H9 (cell line): ENCODE data around the gene HUS1B. TPM values are rescaled to one million over a fixed set of nuclear protein-coding genes. Genes with fewer than 3 reads are reported as not detected.

Experiments used
- DNase-seq: peaks from one replicate; pipeline ENCODE4 v3.0.0-alpha.2; 2017
- H2AFZ ChIP-seq: one replicate; pipeline ENCODE4 v1.6.1; 2013; ENCODE audit warnings: mild to moderate bottlenecking, low read length, control low read depth, moderate library complexity
- H2AK5ac ChIP-seq: 2 replicates; pipeline ENCODE4 v1.6.1; 2013; ENCODE audit warnings: low read length, control low read depth, mixed read lengths; ENCODE audit not compliant: insufficient read length
- H2BK120ac ChIP-seq: one replicate; pipeline ENCODE4 v1.6.1; 2013; ENCODE audit warnings: low read depth, mild to moderate bottlenecking, low read length, control low read depth, inconsistent platforms; ENCODE audit not compliant: poor library complexity, severe bottlenecking
- H2BK12ac ChIP-seq: 2 replicates; pipeline ENCODE4 v1.6.1; 2013; ENCODE audit warnings: low read length, control low read depth, mixed read lengths, low read depth; ENCODE audit not compliant: insufficient read length
- H2BK15ac ChIP-seq: 2 replicates; pipeline ENCODE4 v1.6.1; 2013; ENCODE audit warnings: low read depth, low read length, control low read depth
- H2BK20ac ChIP-seq: one replicate; pipeline ENCODE4 v1.6.1; 2013; ENCODE audit warnings: low read depth, mild to moderate bottlenecking, low read length, control low read depth, inconsistent platforms; ENCODE audit not compliant: poor library complexity, severe bottlenecking
- H2BK5ac ChIP-seq: 2 replicates; pipeline ENCODE4 v1.6.1; 2013; ENCODE audit warnings: low read length, control low read depth, mixed read lengths; ENCODE audit not compliant: insufficient read length
- H3K14ac ChIP-seq: 2 replicates; pipeline ENCODE4 v1.6.1; 2013; ENCODE audit warnings: low read length, control low read depth; ENCODE audit not compliant: insufficient read depth
- H3K18ac ChIP-seq: 2 replicates; pipeline ENCODE4 v1.6.1; 2013; ENCODE audit warnings: low read depth, mild to moderate bottlenecking, mixed read lengths, low read length, control low read depth; ENCODE audit not compliant: insufficient read length
- H3K23ac ChIP-seq: 2 replicates; pipeline ENCODE4 v1.6.1; 2013; ENCODE audit warnings: low read length, control low read depth, mixed read lengths, low read depth; ENCODE audit not compliant: insufficient read length
- H3K23me2 ChIP-seq: 2 replicates; pipeline ENCODE4 v1.6.1; 2013; ENCODE audit warnings: low read depth, mild to moderate bottlenecking, mixed read lengths, low read length, control low read depth; ENCODE audit not compliant: insufficient read length, poor library complexity, severe bottlenecking
- H3K27ac ChIP-seq: 2 replicates; pipeline ENCODE4 v1.5.1; 2013; ENCODE audit warnings: low read length, control low read depth, mixed read lengths, low read depth; ENCODE audit not compliant: insufficient read length
- H3K27me3 ChIP-seq: 2 replicates; pipeline ENCODE4 v1.6.1; 2013; ENCODE audit warnings: low read length, control low read depth, inconsistent platforms; ENCODE audit not compliant: insufficient read depth
- H3K4ac ChIP-seq: 2 replicates; pipeline ENCODE4 v1.6.1; 2013; ENCODE audit warnings: low read depth, mild to moderate bottlenecking, control low read depth, inconsistent platforms, low read length, moderate library complexity
- H3K4me1 ChIP-seq: 2 replicates; pipeline ENCODE4 v1.6.1; 2013; ENCODE audit warnings: low read length, control low read depth, inconsistent platforms; ENCODE audit not compliant: insufficient read depth
- H3K4me2 ChIP-seq: 2 replicates; pipeline ENCODE4 v1.6.1; 2013; ENCODE audit warnings: low read length, control low read depth, mixed read lengths; ENCODE audit not compliant: insufficient read length, insufficient read depth
- H3K56ac ChIP-seq: 2 replicates; pipeline ENCODE4 v1.6.1; 2013; ENCODE audit warnings: low read depth, mild to moderate bottlenecking, mixed read lengths, low read length, control low read depth; ENCODE audit not compliant: insufficient read length
- H3K79me1 ChIP-seq: 2 replicates; pipeline ENCODE4 v1.6.1; 2013; ENCODE audit warnings: low read depth, mild to moderate bottlenecking, moderate library complexity, low read length, control low read depth, inconsistent platforms; ENCODE audit not compliant: insufficient read depth, poor library complexity, severe bottlenecking
- H3K79me2 ChIP-seq: 2 replicates; pipeline ENCODE4 v1.6.1; 2013; ENCODE audit warnings: low read length, control low read depth, inconsistent platforms; ENCODE audit not compliant: insufficient read depth
- H3K9ac ChIP-seq: 2 replicates; pipeline ENCODE4 v1.6.1; 2013; ENCODE audit warnings: low read length, control low read depth, mixed read lengths; ENCODE audit not compliant: insufficient read length; ENCODE audit errors: extremely low read depth
- H3K9me3 ChIP-seq: one replicate; pipeline ENCODE4 v1.6.1; 2013; ENCODE audit warnings: low read depth, low read length, inconsistent platforms; ENCODE audit not compliant: control insufficient read depth
- H3T11ph ChIP-seq: one replicate; pipeline ENCODE4 v1.6.1; 2013; ENCODE audit warnings: mild to moderate bottlenecking, low read length, control low read depth, inconsistent platforms
- H4K20me1 ChIP-seq: one replicate; pipeline ENCODE4 v1.6.1; 2013; ENCODE audit not compliant: control insufficient read depth, insufficient read length, insufficient read depth
- H4K5ac ChIP-seq: 2 replicates; pipeline ENCODE4 v1.6.1; 2013; ENCODE audit warnings: low read depth, mild to moderate bottlenecking, mixed read lengths, low read length, control low read depth; ENCODE audit not compliant: insufficient read length
- H4K8ac ChIP-seq: replicated peaks from 2 replicates; pipeline ENCODE4 v1.6.1; 2013; ENCODE audit warnings: low read length, control low read depth, mixed read lengths, low read depth; ENCODE audit not compliant: insufficient read length
- H4K91ac ChIP-seq: 2 replicates; pipeline ENCODE4 v1.6.1; 2013; ENCODE audit warnings: low read depth, mild to moderate bottlenecking, moderate library complexity, mixed read lengths, low read length, control low read depth; ENCODE audit not compliant: insufficient read length
- H3K27ac Mint-ChIP-seq, 3 experiments: 2 replicates in 2 of 3; 3 replicates in 1 of 3; pipeline ENCODE4 v1.8.0; 2020 to 2021; ENCODE audit warnings: mixed read lengths in 3 of 3, mild to moderate bottlenecking in 1 of 3, moderate library complexity in 1 of 3
- H3K27me3 Mint-ChIP-seq: 2 replicates; pipeline ENCODE4 v1.8.0; 2021; ENCODE audit warnings: low read depth, mild to moderate bottlenecking, moderate library complexity, mixed read lengths
- H3K36me3 Mint-ChIP-seq, 3 experiments: 2 replicates in 2 of 3; 3 replicates in 1 of 3; pipeline ENCODE4 v1.8.0; 2020 to 2021; ENCODE audit warnings: low read depth in 3 of 3, mixed read lengths in 3 of 3; ENCODE audit not compliant: insufficient read depth in 1 of 3
- H3K4me1 Mint-ChIP-seq, 2 experiments: 2 replicates each; pipeline ENCODE4 v1.8.0; 2020; ENCODE audit warnings: mixed read lengths in 2 of 2
- H3K4me3 Mint-ChIP-seq, 2 experiments: 2 replicates in 1 of 2; 3 replicates in 1 of 2; pipeline ENCODE4 v1.8.0; 2020 to 2021; ENCODE audit warnings: mild to moderate bottlenecking in 2 of 2, mixed read lengths in 2 of 2, moderate library complexity in 1 of 2
- H3K9me3 Mint-ChIP-seq, 2 experiments: 2 replicates in 1 of 2; 3 replicates in 1 of 2; pipeline ENCODE4 v1.8.0; 2020; ENCODE audit warnings: mild to moderate bottlenecking in 2 of 2, mixed read lengths in 2 of 2, moderate library complexity in 1 of 2
- whole genome bisulfite sequencing: extraction: QIAGEN DNeasy Blood & Tissue Kit; methylation state at CpG from one replicate; pipeline ENCODE4 v1.1.7; 2013; ENCODE audit warnings: missing lambda C conversion rate, low lambda C conversion rate, mixed read lengths; ENCODE audit not compliant: insufficient read length; ENCODE audit errors: extremely low coverage; 5-methylcytosine and 5-hydroxymethylcytosine counted together
- total RNA-seq: library from RNA; stranded (reverse); gene quantifications from 2 replicates; pipeline ENCODE4 v1.2.1, GENCODE V29; 2021
- TF ChIP-seq, protein P1 (sequence below): fragments of 200-600 bp; sonication (generic); conservative IDR thresholded peaks from 3 replicates; pipeline ENCODE4 v1.8.0; 2021; ENCODE audit warnings: antibody characterized with exemption, mild to moderate bottlenecking

The HUS1B gene
- total RNA-seq, 1 experiment from 2014 or later = 0.96 TPM

DNA sequence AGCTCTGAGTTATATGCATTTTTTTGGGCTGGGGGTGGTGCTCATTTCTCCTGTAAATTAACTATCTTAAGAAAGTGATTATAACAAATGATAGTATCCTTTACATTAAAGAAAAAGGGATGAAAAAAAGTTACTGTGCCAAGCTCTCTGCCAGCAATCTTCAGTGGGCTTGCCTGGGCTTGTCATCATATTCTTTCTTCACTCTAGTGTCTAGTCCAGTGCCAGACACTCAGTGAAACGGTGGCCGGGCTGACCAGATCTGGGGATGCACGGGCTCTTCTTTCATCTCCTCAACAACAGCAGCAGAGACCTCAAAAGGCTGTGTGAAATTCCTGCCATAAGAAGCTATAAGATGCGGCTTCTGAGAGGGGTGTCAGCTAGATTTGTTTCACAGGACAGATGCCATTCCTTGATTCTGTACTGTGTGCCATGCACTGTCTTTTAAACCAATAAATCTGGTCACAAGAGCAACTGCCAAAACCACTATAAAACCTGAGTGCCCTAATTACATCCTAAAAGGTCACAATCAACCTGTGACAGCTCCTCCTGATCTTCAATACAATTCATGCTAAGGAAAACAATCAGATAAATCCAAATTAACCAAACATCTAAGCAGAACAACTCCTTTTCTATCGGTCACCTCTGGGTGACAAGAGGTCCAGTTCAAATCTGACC, 23.9 kb upstream of the HUS1B start:
- Mint-ChIP-seq H3K27ac (peak overlapping the region; percentile 49 to 90 (median 79)), H3K4me1 (peaks cover 70 to 74% of the 10 kb centered on the region in 2 experiments), H3K27me3 (no peaks in the 10 kb centered on the region), H3K9me3 (peaks cover 7 to 13% of the 10 kb centered on the region in 2 experiments; a peak in 4 of 5 replicates), H3K4me3 (peak overlapping the region; percentile 20 to 35; a peak in 4 of 5 replicates), H3K36me3 (peaks cover 11 to 19% (median 12%) of the 10 kb centered on the region in 3 experiments)
- Histone ChIP-seq H3K9ac (no peak overlapping the region), H3K18ac (no peak overlapping the region), H3K9me3 (no peaks in the 10 kb centered on the region), H4K20me1 (no peaks in the 10 kb centered on the region), H3K27ac (peak overlapping the region; percentile 55), H4K8ac (no peak overlapping the region), H2BK120ac (no peak overlapping the region), H3K4ac (no peak overlapping the region), H2BK15ac (no peak overlapping the region), H4K5ac (no peak overlapping the region), H2BK20ac (no peak overlapping the region), H2AK5ac (no peak overlapping the region), H4K91ac (no peak overlapping the region), H3K14ac (no peak overlapping the region), H3K79me1 (peaks cover 3% of the 10 kb centered on the region), H2BK12ac (no peak overlapping the region), H3K79me2 (peaks cover 17% of the 10 kb centered on the region; the same call in 1 of the 2 replicates), H2BK5ac (no peak overlapping the region), H3K23ac (no peak overlapping the region), H3T11ph (no peak overlapping the region), H3K56ac (no peak overlapping the region), H2AFZ (no peak overlapping the region), H3K4me1 (peaks cover 28% of the 10 kb centered on the region), H3K23me2 (peaks cover 8% of the 10 kb centered on the region), H3K27me3 (no peaks in the 10 kb centered on the region), H3K4me2 (peak overlapping the region; percentile 32)
- DNase-seq = no peak
- WGBS = no CpG with 5 or more reads among the region's 5 CpGs
- TF ChIP-seq, protein P1, sequence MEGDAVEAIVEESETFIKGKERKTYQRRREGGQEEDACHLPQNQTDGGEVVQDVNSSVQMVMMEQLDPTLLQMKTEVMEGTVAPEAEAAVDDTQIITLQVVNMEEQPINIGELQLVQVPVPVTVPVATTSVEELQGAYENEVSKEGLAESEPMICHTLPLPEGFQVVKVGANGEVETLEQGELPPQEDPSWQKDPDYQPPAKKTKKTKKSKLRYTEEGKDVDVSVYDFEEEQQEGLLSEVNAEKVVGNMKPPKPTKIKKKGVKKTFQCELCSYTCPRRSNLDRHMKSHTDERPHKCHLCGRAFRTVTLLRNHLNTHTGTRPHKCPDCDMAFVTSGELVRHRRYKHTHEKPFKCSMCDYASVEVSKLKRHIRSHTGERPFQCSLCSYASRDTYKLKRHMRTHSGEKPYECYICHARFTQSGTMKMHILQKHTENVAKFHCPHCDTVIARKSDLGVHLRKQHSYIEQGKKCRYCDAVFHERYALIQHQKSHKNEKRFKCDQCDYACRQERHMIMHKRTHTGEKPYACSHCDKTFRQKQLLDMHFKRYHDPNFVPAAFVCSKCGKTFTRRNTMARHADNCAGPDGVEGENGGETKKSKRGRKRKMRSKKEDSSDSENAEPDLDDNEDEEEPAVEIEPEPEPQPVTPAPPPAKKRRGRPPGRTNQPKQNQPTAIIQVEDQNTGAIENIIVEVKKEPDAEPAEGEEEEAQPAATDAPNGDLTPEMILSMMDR = no peak
